Fibroblast of peridontal ligament (primary cell): ENCODE results near the gene MIA.
"Not testable (repeated sequence)": the region's sequence is repeated elsewhere in the genome, so short reads cannot be mapped to it uniquely, and the experiment has no call there.

Experiments used
- DNase-seq: peaks from one replicate; pipeline ENCODE4 v3.0.0-alpha.2; 2010; ENCODE audit errors: extremely low read depth

Gene MIA

DNA sequence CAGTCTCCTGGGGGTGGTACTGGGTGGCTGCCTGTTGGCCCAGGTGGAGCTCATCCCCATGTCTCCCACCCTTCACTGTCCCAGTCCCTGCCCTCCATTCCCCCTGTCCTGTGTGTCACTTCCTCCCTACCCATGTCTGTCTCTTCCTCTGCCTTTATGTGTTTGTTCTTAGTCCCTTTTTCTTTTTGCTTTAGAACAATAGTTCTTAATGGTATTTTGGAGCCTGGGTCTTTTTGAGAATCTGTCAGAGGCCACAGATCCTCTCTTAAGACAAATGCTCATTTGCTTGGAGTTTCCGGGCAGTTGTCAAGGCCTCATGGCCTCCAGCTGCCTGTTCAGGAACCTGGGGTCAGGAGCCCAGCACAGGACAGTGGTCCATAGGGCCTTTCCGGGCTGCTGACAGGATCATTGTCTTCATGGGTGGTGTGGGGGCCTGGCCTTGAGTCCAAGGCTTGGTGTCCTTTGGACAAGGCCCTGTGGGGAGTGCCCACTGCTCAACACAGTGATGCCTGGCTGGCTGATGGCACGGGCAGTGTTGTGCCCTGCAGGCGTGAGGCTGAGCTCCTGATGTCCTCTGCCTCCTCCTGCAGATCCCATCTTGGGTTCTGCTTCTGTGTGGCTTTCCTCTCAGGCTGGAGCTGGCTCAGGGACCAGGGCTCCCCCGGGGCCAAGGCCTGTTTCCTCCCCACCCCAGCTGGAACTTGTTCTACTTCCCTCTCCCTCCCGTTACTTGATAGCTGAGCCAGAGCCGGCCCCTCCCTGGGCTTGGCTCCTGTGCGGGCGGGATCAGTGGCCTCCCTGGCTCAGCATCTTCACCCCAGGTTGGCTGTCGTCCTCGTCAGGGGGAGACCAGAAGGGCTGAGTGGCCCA, 27.2 kb downstream of the MIA start:
- no peak for DNase-seq

DNA sequence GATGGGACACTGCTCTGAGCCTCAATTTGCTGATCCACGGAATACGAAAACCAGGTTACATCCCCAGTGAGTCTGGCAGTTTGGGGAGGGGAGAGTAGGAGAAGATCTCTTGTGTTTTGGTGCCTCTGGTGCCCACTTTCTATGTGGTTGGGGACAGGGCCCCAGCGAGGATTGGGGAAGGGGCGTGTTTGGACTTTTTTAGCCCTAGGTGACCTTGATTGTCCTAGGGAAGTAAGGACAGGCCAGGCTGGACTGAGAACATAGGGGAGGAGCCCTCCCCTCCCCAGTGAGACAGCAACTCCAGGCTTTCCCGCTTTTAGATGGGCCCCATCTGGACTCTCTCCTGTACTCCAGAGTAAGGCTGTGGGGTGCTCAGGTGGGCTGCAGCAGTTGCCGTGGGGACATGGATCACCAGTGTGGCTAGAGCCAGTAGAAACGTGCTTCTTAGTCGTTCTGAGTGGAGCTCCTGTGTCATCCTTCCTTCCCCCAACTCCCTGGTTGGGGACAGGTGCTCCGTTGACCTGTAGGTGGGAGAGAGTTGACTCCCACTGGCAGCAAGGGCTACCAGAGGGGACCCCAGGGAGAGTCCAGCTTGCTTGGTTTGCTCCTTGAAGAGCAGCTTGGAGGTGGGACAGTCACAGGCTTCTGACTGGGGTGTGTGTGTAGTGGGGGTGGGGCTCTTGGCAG, 28.0 kb downstream of the MIA start:
- no peak for DNase-seq

DNA sequence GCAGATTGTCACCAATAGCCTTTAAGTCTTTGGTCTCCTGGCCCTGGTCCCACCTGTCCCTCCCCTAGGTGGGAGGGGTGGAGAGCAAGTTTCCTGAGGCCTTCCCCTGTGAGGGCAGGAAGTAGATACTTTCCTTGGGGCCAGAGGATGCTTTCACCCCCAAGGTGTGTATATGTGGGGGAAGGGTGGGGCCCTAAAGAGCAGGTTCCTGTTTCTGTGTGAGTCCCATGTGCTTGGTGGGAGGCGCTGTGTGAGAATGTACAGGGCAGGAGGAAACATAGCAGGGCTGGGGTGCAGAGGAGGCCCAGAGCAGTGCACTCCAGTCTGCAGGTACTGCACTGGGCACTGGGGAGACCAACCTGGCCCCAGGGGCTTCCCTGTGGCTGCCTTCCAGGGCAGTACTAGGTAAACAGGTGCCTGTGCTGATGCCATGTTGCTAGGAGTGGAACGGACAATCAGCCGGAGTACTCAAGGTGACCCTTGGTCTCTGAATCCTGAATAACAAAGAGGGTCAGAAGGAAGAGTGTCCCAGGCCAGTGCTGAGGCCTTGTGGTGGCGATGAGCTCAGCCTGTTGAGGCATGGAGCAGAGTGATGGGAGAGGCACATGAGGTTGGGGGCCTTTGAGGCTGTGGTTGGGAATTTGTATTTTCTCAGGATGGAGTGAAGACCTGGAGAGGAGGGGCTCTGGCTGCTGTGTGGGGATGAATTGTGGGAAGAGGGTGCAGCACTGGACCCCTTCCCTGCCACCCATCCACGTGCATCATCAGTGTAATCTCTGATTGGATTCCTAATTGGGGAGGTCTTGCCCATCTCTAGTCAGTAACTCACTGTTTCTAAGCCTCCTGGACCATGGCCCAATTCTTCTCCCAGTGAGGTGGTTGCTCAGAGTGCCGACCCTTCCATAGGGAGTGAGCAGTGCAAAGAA, 28.8 kb downstream of the MIA start:
- DNase-seq, result no peak

DNA sequence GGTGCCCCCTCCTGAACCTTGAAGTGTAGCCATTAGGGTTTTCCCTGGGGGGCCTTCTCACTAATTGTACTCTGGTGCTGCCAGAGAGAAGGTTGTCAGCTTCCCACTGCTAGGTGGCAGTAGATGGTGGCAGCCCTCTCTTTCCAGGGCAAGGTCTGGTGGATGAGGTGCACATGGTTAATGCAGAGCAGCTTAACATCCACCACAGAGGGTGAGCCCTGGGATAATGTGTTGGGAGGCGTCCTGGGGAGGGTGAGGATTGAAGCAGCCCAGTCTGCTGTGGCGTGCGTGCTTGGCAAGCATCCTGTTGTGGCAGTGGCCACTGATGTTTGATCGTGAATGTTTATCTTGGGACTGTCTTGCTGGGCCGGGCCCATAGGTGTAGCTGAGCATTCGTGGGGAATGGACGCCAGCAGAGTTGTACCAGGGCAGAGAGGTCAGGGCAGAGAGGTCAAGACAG, 29.5 kb downstream of the MIA start:
- no peak for DNase-seq

DNA sequence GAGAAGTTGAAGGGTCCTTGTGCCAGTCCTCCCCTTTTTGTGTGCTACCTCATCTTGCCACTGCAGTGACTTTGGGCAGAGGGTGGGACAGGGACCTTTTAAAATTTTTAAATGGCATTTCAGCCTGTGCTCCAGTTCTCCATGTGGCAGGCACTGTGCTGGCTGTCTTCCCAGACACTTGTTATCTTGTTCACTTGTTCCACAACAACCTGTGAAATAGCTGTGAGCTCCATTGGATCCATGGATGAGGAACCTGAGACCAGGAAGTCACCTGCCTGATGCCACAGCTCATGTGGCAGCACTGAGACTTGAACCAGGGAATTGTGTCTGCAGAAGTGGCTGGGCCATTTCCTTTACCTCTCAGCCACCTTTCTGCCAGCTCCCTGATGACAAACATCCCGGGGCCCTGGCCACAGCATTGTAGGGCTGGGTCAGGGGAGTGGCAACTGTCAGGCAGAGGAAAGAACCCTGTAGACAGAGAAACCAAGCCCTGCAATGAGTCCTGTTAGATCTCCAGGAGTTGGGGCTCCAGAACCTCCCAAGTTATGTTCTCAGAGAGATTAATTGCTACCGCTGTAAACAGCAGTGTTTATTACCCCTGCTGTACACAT, 30.0 kb downstream of the MIA start:
- no peak for DNase-seq

DNA sequence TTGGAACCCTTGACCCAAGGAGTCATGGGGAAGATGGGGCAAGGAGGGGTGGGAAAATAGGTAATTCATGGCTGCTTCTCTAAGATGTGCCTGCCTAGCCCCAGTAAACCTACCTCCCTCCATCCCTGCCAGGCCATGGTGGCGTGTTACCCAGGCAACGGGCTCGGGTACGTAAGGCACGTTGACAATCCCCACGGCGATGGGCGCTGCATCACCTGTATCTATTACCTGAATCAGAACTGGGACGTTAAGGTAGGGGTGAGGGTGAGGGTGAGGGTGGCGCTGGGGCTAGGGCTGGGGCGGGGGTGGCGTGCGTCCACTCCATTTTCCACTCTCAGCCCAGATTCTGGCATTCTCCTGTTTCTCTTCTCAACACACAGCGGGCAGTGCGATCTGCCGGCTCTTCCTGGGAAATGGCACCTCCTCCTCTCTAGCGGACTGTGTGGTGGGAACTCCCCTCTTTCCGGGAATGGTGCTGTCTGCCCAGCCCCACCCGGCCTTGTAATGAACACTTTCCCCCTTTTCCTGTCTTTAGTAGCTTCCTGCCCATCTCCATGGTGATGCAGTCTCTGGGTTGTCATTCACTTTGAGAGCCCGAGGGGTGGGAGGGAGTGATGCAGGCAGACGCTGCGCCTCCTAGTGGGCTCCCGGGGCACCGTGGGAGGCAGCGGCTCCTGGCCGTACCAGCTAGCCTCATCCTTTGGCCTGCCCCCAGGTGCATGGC, 31.3 kb downstream of the MIA start:
- DNase-seq, result peak; percentile 92

DNA sequence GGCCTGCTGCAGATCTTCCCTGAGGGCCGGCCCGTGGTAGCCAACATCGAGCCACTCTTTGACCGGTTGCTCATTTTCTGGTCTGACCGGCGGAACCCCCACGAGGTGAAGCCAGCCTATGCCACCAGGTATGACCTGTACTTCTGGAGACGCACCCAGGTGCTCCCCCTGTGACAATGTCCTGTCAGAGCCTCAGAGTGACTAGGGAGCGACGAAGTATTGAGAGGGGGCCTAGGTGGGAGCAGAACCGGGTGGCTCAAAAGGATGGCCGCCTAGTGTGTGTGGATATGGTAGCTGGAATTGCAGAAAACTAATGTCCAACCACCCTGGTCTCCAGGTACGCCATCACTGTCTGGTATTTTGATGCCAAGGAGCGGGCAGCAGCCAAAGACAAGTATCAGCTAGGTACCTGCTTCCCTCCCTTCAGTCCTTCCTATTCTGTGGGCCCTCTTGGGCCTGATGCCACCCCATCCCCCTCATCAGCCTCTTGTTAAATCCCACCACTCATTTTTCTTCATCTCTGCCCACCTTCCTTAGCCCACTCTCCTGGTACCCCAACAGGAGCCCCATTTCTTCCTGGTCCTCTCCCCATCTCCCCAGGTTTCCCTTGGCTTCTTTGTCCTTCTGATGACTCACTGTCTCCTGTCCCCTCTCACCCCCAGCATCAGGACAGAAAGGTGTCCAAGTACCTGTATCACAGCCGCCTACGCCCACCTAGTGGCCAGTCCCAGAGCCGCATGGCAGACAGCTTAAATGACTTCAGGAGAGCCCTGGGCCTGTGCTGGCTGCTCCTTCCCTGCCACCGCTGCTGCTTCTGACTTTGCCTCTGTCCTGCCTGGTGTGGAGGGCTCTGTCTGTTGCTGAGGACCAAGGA, 32.1 kb downstream of the MIA start:
- no peak for DNase-seq

DNA sequence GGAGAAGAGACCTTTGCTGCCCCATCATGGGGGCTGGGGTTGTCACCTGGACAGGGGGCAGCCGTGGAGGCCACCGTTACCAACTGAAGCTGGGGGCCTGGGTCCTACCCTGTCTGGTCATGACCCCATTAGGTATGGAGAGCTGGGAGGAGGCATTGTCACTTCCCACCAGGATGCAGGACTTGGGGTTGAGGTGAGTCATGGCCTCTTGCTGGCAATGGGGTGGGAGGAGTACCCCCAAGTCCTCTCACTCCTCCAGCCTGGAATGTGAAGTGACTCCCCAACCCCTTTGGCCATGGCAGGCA, 32.7 kb downstream of the MIA start:
- DNase-seq, result no peak

DNA sequence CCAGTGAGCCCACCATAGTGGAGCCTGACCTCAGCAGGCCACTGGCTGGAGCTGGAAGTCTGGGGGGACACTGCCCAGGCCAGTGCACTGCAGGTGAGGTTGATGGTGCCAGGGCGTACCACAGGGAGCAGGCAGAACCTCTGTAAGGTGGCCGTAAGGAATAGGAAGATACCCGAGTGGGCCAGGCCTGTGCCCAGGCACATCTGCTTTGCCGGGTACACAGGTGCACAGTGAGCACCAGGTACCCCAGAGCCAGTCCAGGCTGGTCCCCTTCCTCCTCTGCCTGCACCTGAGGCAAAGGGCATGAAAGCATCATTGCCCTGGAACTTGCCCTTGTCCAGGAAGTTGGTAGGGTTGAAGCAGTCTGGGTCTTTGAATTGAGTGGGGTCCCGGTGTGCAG, 33.2 kb downstream of the MIA start:
- no peak for DNase-seq

DNA sequence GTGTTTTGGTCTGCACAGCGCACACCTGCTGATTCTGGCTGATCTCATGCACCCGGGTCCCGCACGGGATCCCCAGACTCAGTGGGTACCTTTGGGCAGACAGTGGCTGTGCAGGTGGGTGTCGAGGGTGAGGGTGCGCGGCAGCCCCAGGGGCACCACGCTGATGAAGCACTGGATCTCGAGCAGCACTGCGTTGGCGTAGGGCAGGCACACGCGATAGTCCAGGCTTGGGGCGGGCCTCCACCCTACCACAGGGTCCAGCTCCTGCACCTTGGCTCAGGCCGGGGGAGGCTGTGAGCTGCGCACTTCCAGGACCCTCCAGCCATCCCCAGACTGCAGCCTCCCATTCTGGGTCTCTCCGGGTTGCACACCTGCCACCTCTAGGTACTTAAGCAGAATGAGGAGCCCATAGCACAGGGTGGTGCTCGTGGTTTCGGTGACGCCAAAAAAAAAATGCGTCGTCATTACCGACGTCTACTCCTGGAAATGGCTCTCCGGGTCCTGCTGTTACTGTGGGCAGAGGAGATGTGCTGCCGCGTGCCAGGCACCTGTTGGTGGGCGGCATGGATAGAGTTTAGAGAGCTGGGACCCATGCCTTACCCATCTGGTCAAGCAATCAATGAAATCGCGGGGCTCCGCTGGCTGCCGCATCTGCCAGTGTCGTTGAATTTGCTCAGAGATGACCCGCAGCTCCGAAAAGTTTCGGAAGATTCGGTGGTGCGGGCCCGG, 34.2 kb downstream of the MIA start:
- no peak for DNase-seq

DNA sequence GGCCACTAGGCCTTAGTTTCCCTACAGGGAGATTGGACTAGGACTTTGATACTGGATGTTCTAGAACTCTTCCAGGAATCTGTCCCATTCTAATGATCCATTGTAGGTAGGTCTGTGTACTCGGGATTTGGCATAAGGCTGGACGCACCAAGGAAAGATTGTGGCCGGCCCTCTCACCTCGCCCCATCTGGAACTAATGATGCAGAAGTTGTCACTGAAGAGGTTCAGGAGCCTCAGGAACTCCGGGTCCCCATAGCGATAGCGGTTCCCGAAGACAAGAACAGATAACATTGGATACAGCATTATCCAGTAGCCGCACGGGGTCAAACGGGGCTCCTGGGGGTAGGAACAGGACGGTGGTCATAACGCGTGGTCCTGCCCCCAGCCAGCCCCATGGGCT, 34.8 kb downstream of the MIA start:
- no peak for DNase-seq

DNA sequence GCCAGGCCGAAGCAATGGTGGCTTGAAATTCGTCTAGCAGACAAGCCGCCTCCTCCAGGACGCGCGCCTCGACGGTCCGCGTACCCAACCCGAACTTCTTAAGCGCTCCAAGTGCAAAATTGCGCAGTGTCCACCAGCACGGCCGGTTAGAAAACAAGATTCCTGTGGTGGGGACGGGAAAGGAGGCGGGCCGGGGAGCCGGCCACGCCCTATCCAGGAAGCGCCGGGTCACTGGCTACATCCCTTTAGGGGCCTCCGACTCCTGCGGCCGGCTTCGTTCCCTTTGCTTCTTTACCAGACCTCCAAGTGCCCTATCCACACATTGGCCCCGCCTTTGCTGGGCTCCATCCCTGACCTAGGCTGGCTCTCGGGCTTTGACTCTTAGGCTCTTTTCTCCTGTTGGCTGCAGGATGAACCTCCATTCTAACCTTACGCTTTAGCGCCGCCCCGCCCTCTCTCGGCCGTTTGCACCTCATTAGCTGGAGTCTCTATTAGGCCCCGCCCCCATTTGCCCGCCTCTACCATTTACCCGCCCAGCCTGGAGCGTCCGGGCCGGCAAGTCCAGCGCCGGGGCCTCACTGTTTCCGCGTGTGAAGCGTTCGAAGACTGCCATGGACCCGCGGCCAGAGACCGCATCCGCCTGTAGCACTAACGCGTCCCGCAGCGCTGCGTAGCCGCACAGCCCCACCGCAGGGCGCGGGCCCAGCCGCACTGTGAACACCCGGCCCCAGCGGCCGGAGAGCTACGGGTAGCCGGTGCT, 35.5 kb downstream of the MIA start:
- peak; percentile 64 for DNase-seq

DNA sequence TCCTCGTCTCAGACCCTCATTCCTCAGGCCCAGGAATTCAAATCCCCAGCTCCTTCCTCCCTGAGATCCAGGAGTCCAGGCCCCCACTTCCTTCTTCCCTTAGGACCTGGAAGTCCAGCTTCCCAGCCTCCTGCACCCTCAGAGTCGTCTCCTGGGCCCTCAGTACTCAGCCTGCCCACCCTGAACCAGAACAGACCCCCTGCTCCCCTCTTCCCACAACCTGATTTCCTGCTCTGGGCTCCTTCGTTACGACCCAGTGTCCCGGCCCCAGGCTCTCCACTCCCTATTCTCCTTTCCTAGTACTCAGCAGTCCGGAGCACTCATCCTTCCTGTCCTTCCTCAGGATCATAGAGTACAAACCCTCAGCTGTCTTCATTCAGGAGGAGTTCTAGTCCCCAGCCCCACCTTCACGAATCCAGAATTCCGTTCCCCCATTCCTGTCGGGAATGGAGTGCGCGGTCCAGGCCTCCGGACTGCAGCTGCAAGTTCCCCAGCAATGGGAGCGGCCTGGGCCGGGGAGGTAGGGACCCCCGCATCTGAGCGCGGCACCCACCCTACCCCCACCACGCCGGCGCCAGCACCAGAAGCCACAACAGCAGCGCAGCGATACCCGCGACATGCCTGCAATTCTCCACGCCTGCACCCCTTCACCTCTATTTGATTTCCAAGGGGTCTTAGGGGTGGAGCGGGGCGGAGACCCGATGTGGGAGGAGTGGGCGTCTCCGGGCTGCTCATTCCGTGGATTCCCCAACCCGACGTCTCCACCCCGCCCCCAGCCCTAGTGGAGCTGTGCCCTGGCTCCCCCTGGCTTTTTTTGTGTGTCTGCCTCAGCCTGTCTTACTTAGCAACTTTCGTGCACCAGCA, 36.4 kb downstream of the MIA start:
- no peak for DNase-seq

DNA sequence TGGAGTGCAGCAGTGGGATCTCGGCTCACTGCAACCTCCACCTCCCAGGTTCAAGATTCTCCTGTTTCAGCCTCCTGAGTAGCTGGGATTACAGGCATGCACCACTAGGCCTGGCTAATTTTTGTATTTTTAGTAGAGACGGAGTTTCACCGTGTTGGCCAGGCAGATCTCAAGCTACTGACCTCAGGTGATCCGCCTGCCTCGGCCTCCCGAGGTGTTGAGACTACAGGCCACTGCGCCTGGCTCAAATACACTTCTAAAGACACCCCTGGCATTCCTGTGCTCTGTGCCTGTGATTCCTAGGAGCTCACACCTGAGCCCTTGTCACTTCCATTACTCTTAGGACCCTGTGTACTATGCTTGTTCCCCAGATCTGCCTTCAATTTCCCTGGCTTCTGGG, 37.2 kb downstream of the MIA start:
- not testable (repeated sequence) for DNase-seq

DNA sequence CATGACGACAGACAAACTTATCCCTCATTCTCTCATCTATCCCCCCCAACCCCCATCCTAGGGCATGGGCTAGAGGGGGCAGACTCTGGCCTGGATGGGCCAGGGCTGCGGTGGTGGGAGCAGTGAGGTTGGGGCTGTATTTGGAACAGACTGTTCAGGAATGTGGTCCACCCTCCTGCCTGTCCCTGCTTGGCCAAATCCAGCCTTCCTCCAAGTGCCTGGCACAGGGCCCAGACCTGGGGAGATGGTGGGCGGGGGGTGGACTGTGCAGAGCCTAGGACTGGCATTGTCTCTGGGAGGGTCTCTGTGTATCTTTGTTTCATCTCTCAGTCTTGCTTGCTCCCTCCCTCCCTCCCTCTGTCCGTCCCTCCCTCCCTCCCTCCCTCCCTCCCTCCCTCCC, 37.9 kb downstream of the MIA start:
- no peak for DNase-seq

DNA sequence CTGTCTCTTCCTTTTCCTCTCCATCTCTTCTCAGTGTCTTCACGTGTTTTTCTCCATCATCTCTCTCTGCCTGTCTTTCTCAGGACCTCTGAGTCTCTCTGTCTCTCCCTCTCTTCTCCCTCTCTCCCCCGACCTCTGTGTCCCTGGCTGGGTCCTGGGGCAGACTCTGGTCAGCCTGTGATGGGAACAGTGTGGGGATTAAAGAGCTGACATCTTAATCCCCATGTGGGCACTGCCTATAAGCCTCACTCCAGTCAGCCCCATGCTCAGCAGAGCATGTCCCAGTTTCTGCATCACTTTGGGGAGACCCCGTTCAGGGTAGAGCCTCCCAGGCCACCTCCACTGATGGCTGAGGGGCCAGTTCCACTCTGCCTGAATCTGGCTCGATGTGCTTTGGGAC, 39.9 kb downstream of the MIA start:
- no peak for DNase-seq

DNA sequence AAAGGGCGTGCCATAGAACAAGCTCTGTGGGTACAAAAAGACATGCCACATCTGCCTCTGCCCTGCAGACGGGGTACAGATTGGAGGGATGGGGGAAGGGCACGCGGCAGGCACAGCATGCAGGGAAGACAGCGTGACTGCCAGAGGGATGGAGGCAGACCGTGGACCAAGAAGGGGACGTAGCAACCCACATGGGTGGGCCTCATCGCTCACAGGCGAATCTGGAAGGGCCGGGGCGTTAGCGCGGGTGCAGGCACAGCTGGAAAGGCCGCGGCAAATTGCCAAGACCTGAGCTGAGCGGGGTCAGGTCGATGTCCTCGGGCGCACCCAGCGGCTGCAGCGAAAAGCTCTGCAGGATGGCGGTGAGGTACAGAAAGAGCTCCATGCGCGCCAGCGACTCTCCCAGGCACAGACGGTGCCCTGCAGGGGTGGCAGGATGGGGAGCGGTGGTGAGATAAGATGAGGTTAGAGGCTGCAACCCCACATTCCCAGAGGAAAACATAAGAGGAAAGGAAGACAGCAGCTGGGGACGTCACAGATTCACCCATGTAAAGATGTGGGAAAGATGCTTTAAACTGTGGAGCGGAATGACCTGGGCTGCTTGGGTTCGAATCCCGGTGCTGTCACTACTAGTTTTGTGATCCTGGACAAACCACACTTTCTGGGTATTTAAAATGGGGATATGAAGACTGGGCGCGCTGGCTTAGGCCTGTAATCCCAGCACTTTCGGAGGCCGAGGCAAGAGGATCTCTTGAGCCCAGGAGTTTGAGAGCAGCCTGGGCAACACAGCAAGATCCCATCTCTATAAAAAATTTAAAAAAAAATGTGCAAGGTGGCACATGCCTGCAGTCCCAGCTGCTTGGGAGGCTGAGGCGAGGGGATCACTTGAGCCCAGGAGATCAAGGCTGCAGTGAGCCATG, 43.4 kb downstream of the MIA start:
- peak; percentile 44 for DNase-seq
